B cell (primary cell): ENCODE data around the gene SELENOI. TPM values are rescaled to one million over a fixed set of nuclear protein-coding genes. Genes with fewer than 3 reads are reported as not detected.

Experiments used
- ATAC-seq: fragments of 200-7000 bp; cut with Tn5 transposase; one replicate; pipeline ENCODE4 v1.10.0; 2021; ENCODE audit warnings: low read depth, mild to moderate bottlenecking, moderate number of reproducible peaks, moderate library complexity
- CTCF ChIA-PET: fragments of 350-600 bp; sonication (Branson Sonifier 250); formaldehyde crosslinking; loops from one replicate; lab custom pipeline; 2021; ENCODE audit warnings: antibody characterized with exemption, inconsistent platforms; lab: Charles Lee
- POLR2A ChIA-PET: fragments of 350-600 bp; sonication (Branson Sonifier 250); formaldehyde crosslinking; loops from one replicate; lab custom pipeline; 2021; ENCODE audit warnings: antibody characterized with exemption; lab: Charles Lee
- DNase-seq: peaks from one replicate; pipeline ENCODE4 v3.0.0; 2013
- H2AFZ ChIP-seq: 2 replicates; pipeline ENCODE4 v1.6.1; 2012; ENCODE audit warnings: mild to moderate bottlenecking, low read depth, low read length; ENCODE audit not compliant: insufficient read depth, poor library complexity, severe bottlenecking
- H3K27ac ChIP-seq, 2 donors: 1 replicate in 1 of 2; 2 replicates in 1 of 2; pipeline ENCODE4 v1.5.1; 2012 to 2013; ENCODE audit warnings: low read length in 2 of 2, mild to moderate bottlenecking in 2 of 2, moderate library complexity in 1 of 2
- H3K27me3 ChIP-seq, 4 experiments: fragments of 200-600 bp in 1 of 4; sonication (generic) in 1 of 4; replicated peaks in 1 of 4; 1 replicate in 2 of 4; 2 replicates in 2 of 4; pipeline versions ENCODE4 v1.6.1 to v1.7.0; 2013 to 2016; ENCODE audit warnings: low read length in 3 of 4, mild to moderate bottlenecking in 2 of 4, mixed read lengths in 1 of 4, moderate library complexity in 1 of 4; ENCODE audit not compliant: insufficient read depth in 4 of 4, control insufficient read depth in 3 of 4; ENCODE audit errors: control extremely low read depth in 1 of 4
- H3K36me3 ChIP-seq, 2 experiments: replicated peaks in 1 of 2; 1 replicate in 1 of 2; 2 replicates in 1 of 2; pipeline versions ENCODE4 v1.6.1 to v1.7.1; 2013; ENCODE audit warnings: low read length in 1 of 2; ENCODE audit not compliant: insufficient read depth in 2 of 2, control insufficient read depth in 1 of 2; ENCODE audit errors: control extremely low read depth in 1 of 2, extremely low read depth in 1 of 2
- H3K4me1 ChIP-seq, 2 donors: fragments of 200-600 bp in 1 of 2; sonication (generic) in 1 of 2; 1 replicate in 1 of 2; 2 replicates in 1 of 2; pipeline versions ENCODE4 v1.5.1 to v1.6.1; 2013 to 2017; ENCODE audit warnings: low read length in 2 of 2; ENCODE audit not compliant: control insufficient read depth in 2 of 2, insufficient read depth in 2 of 2
- H3K4me2 ChIP-seq: replicated peaks from 2 replicates; pipeline ENCODE3; 2012; ENCODE audit warnings: mild to moderate bottlenecking, low read depth, low read length; ENCODE audit not compliant: poor library complexity, severe bottlenecking
- H3K4me3 ChIP-seq, 5 experiments: fragments of 200-600 bp in 1 of 5; sonication (generic) in 1 of 5; 1 replicate in 3 of 5; 2 replicates in 2 of 5; pipeline versions ENCODE4 v1.5.1 to v1.7.0; 2011 to 2016; ENCODE audit warnings: low read length in 4 of 5, mild to moderate bottlenecking in 4 of 5, low read depth in 2 of 5, control low read depth in 1 of 5, moderate library complexity in 1 of 5; ENCODE audit not compliant: insufficient read depth in 1 of 5; ENCODE audit errors: control extremely low read depth in 1 of 5, extremely low read depth in 1 of 5
- H3K79me2 ChIP-seq: fragments of 200-600 bp; sonication (generic); one replicate; pipeline ENCODE4 v1.6.0; 2016; ENCODE audit warnings: low read length; ENCODE audit not compliant: control insufficient read depth, insufficient read depth
- H3K9ac ChIP-seq: fragments of 200-600 bp; sonication (generic); 2 replicates; pipeline ENCODE4 v1.6.1; 2017; ENCODE audit warnings: mild to moderate bottlenecking, low read length, moderate library complexity
- H3K9me3 ChIP-seq, 3 donors: one replicate each; pipeline versions ENCODE4 v1.6.1 to v1.7.1; 2013; ENCODE audit warnings: low read length in 2 of 3; ENCODE audit not compliant: control insufficient read depth in 2 of 3, insufficient read depth in 1 of 3; ENCODE audit errors: control extremely low read depth in 1 of 3
- H4K20me1 ChIP-seq: 2 replicates; pipeline ENCODE4 v1.6.0; 2012; ENCODE audit warnings: mild to moderate bottlenecking, low read length; ENCODE audit not compliant: insufficient read depth, control insufficient read depth, poor library complexity, severe bottlenecking
- H3K27ac Mint-ChIP-seq: one replicate; pipeline ENCODE4 v1.8.0; 2021; ENCODE audit warnings: mixed read lengths
- H3K27me3 Mint-ChIP-seq: one replicate; pipeline ENCODE4 v1.8.0; 2021; ENCODE audit warnings: mixed read lengths
- H3K4me1 Mint-ChIP-seq: one replicate; pipeline ENCODE4 v1.8.0; 2021; ENCODE audit warnings: mixed read lengths
- H3K4me3 Mint-ChIP-seq: one replicate; pipeline ENCODE4 v1.8.0; 2021; ENCODE audit warnings: mixed read lengths
- H3K9me3 Mint-ChIP-seq: one replicate; pipeline ENCODE4 v1.8.0; 2022; ENCODE audit warnings: mixed read lengths; ENCODE audit not compliant: insufficient read depth
- CTCF ChIP-seq: fragments of 200-600 bp; IDR thresholded peaks from one replicate; pipeline ENCODE4 v1.8.0; 2022; ENCODE audit warnings: antibody characterized with exemption, mild to moderate bottlenecking
- EZH2 ChIP-seq: IDR thresholded peaks from 2 replicates; pipeline ENCODE4 v1.6.1; 2012; ENCODE audit warnings: borderline replicate concordance, low read depth, mild to moderate bottlenecking, moderate library complexity, low read length; ENCODE audit not compliant: insufficient read depth, poor library complexity, severe bottlenecking
- WGBS: methylation state at CpG from one replicate; pipeline ENCODE4 v1.1.5; 2013; ENCODE audit warnings: missing lambda C conversion rate; ENCODE audit not compliant: insufficient coverage; 5-methylcytosine and 5-hydroxymethylcytosine counted together
- intact Hi-C: fragments of 100-400 bp; cut with micrococcal nuclease; formaldehyde crosslinking; loops from one replicate; pipeline ENCODE4 v1.10.0; 2022
- polyA plus RNA-seq: library from polyadenylated mRNA; depleted of rRNA; stranded (reverse); fragments of >200 nt; gene quantifications from 2 replicates; pipeline ENCODE4 v1.2.3, GENCODE V29; 2012
- total RNA-seq, 2 donors: library from RNA; stranded (reverse); fragments of 120-200 nt in 1 of 2; gene quantifications; 1 replicate in 1 of 2; 2 replicates in 1 of 2; pipeline versions ENCODE4 v1.2.3 to v1.2.4, GENCODE V29; 2013 to 2022

The SELENOI gene
- total and polyA plus RNA-seq, 2 donors (not counting 1 experiment from before 2014, with no cell fraction given), result 3.4 to 20.1 TPM

- no peak for ATAC-seq
- no peaks in the 10 kb centered on the region for H3K79me2 ChIP-seq
- no CpG with 5 or more reads among the region's 1 CpG for WGBS
- Mint-ChIP-seq H3K4me1 (no peaks in the 10 kb centered on the region), H3K27ac (no peak overlapping the region), H3K27me3 (no peaks in the 10 kb centered on the region), H3K9me3 (no peaks in the 10 kb centered on the region), H3K4me3 (no peak overlapping the region)
- CTCF ChIA-PET, result no interaction called here
- H3K9ac ChIP-seq, result no peak overlapping the region
- no peak for DNase-seq
- H3K4me3 ChIP-seq, result no peak overlapping the region
- no peaks in the 10 kb centered on the region for H3K4me1 ChIP-seq
- TF ChIP-seq CTCF (no peak), EZH2 (no peak)
- H3K36me3 ChIP-seq, result peaks cover 11 to 33% of the 10 kb centered on the region in 2 experiments
- POLR2A ChIA-PET, result no interaction called here
- H3K27ac ChIP-seq, result no peak overlapping the region
- H3K4me2 ChIP-seq, result no peak overlapping the region
- no peaks in the 10 kb centered on the region for H4K20me1 ChIP-seq
- no peaks in the 10 kb centered on the region for H3K27me3 ChIP-seq
- no peaks in the 10 kb centered on the region for H3K9me3 ChIP-seq
- intact Hi-C loops, result no loop called here
- H2AFZ ChIP-seq, result no peak overlapping the region
Observed at GRCh38 chr2:26376799-26377198, 30.9 kb downstream of the SELENOI start.

- H4K20me1 ChIP-seq, result no peaks in the 10 kb centered on the region
- peaks cover 12 to 22% of the 10 kb centered on the region in 2 experiments for H3K36me3 ChIP-seq
- no peaks in the 10 kb centered on the region for H3K79me2 ChIP-seq
- no CpG with 5 or more reads among the region's 2 CpGs for WGBS
- no peaks in the 10 kb centered on the region for H3K27me3 ChIP-seq
- H3K27ac Mint-ChIP-seq, result no peak overlapping the region
- no peak overlapping the region for H3K9ac ChIP-seq
- no peak overlapping the region for H3K27ac ChIP-seq
- H3K27me3 Mint-ChIP-seq, result no peaks in the 10 kb centered on the region
- no peaks in the 10 kb centered on the region for H3K9me3 ChIP-seq
- intact Hi-C loops, result no loop called here
- no peak for ATAC-seq
- no peak overlapping the region for H3K4me2 ChIP-seq
- H3K4me3 ChIP-seq, result no peak overlapping the region
- H2AFZ ChIP-seq, result no peak overlapping the region
- TF ChIP-seq CTCF (no peak), EZH2 (no peak)
- H3K9me3 Mint-ChIP-seq, result no peaks in the 10 kb centered on the region
- no peak overlapping the region for H3K4me3 Mint-ChIP-seq
- no peaks in the 10 kb centered on the region for H3K4me1 ChIP-seq
- H3K4me1 Mint-ChIP-seq, result no peaks in the 10 kb centered on the region
- ChIA-PET CTCF (no interaction called here), POLR2A (interaction anchor here (0.7 kb wide), 1 partner anchor 833 kb away, joined by 8 read pairs; no protein-coding TSS in a partner anchor)
- DNase-seq, result no peak
Observed at GRCh38 chr2:26380281-26380680, 34.3 kb downstream of the SELENOI start.
